Caki2 (cell line): ENCODE results near the gene SLC25A18. TPM values are rescaled to one million over a fixed set of nuclear protein-coding genes. Genes with fewer than 3 reads are reported as not detected.
A peak's percentile ranks its signal among the peaks of the same experiment; 100 is the strongest.
"Not testable (repeated sequence)": the region's sequence is repeated elsewhere in the genome, so short reads cannot be mapped to it uniquely, and the experiment has no call there.

ENCODE experiments used
- DNase-seq: peaks from one replicate; pipeline ENCODE4 v3.0.0-alpha.2; 2015; ENCODE audit warnings: low read depth
- in situ Hi-C: cut with HindIII; loops from 2 replicates; pipeline ENCODE4 v1.10.0; 2016; ENCODE audit warnings: low sequenced_read_pairs, low pct_unique_long_range_greater_than_20kb, mixed read lengths
- total RNA-seq: library from RNA; depleted of rRNA; stranded (reverse); fragments of >200 nt; shearing (Covaris generic); gene quantifications from 2 replicates; pipeline ENCODE4 v1.2.3, GENCODE V29; 2014; ENCODE audit warnings: low replicate concordance

Gene SLC25A18
- total RNA-seq, 1 experiment from 2014 or later = not detected

DNA sequence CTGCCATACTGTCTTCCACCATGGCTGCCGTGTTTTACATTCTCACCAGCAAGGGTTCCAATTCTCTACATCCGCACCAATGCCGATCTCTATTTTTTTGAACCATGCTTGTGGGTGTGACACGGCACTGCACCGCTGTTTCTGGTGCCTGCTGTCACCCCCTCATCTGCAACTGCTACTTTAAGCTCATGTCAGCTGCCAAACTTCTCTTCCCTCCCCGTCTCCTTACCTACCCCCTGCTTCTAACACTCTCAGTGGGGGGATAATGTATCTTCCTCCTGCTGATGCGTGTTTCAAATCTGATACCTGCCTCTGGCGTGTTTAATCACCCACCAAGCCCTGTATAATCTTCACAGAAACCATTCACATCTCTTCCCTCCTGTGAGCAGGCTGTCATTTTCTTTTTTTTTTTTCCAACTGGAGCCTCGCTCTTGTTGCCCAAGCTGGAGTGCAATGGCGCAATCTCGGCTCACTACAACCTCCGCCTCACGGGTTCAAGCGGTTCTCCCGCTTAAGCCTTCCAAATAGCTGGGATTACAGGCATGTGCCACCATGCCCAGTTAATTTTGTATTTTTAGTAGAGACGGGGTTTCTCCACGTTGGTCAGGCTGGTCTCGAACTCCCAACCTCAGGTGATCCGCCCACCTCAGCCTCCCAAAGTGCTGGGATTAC is 2.9 kb downstream of the SLC25A18 start:
- in situ Hi-C loops, DNase-seq: not testable (repeated sequence)

DNA sequence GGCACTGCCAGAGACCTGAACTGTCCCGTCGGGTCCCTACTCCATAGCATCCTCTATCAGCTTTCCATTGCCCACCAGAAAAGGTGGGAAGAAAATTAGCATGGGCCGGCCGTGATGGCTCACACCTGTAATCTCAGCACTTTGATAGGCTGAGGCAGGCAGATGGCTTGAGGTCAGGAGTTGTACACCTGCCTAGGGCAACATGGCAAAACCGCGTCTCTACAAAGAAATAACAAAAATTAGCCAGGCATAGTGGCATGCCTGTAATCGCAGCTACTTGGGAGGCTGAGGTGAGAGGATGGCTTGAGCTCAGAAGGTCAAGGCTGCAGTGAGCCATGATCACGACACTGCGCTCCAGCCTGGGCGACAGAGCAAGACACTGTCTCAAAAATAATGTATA is 3.5 kb downstream of the SLC25A18 start:
- DNase-seq = peak; percentile 88
- in situ Hi-C loops = no loop called here

DNA sequence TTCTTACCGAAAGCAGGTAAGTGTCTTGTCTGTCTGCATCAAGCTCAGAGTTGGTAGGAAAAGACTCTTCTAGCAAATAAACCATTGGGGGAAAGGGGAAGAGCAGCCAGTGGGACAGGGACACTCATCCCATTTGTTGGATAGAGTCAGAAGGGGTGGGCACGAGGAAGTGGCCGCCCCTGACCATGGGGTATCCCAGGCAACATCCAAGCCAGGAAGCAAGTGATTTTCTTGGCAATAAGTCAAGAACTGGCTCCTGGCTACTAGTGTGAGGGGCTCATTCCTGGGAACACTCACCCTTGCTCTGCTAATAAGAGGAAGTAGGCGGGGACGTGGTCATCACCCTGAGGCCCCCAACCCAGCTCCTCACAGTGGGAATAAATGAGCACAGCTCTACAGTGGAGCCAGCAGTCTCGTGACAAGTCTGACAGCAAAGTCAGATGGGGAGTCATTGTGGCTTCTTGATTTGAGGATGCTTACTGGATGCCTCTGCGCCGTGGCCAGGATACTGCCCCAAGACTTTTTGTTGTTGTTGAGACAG is 6.7 kb downstream of the SLC25A18 start:
- peak; percentile 41 for DNase-seq
- in situ Hi-C loops = no loop called here

DNA sequence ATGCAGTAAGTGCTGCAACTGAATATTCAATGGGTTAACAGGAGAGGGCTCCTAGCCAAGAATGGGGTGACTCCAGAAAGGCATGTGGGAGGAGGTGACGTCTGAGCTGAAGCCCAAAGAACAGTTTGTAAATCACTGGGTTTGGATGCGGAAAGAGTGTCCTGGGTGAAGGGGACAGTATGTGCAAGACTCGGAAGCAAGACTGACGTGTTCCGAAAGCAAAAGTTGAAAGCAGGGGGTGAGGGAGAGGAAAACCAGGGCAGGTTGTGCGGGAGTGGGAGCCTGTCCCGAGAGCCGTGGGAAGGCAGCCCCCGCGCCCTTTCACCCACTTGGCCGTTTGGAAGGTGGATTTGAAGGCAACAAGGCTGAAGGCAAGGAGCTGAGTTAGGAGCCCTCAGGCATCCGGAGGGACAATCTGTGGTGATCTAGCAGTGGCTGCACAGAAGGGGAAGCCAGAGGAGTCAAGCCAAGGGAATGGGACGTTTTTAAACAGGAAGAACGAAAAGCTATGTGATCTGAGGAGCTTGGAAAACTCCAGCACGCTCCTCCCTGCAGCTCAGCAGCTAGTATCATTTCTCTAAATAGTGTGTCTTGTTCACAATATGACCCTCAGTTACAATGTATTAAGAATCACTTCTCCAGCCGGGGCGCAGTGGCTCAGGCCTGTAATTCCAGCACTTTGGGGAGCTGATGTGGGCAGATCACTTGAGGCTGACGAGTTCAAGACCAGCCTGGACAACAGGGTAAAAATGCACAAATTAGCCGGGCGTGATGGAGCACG is 7.7 kb downstream of the SLC25A18 start:
- no peak for DNase-seq
- in situ Hi-C loops = no loop called here

DNA sequence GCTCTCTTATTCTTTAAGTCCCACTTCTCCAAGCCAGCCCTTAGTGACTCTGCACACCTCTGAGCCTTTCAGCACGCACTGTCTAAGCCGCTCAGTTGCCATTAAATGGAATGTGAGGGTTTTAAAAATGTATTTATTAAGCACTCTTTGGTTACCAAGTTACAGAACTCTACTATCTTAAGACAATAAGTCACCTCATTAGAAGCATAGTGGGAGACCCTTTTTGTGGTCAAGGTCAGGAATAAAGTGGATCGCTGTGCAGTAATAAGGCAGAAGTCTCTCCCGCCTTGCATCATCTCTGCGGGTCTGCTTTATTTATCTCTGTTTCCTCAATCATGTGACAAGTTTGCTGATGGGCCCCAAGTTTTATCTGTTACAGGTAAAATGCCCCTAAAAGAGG is 11.9 kb downstream of the SLC25A18 start:
- in situ Hi-C loops = no loop called here
- DNase-seq = no peak

DNA sequence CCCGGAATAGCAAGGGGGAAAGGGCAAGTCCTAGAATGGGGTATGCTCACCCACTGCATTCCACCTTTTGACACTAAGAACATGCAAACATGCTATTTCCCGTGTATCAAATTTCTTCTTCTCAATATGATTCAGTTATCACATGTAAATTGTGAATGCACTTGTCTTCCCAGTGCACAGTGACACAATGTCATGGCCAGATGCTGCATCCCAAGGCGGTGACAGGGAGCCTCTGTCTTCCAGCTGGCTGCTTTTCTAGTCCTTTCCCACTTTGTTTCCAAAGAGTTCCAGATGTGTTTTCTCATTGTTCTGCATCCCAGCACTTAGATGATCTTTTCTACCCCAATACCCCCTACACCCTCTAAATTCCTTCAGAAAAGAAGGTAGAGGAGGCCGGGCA is 12.4 kb downstream of the SLC25A18 start:
- DNase-seq = no peak
- in situ Hi-C loops = no loop called here

DNA sequence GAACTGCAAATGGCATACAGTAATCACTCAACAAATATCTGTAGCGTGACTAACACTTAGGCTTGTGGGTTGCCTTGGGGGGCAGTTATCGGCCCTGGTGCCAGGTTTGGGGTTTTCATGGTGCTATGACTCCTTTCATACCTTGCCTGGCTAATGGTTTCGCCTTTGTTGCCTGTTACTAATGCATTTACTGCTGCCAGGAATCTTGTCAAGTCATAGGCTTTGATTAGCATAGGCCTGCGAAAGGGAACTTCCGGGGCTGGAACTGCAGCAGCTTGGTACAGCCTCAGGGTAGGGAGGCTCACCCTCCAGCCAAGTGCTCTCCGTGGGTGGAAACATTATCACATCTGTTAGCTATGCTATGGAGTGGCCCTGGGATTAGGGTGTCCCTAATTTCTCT is 13.2 kb downstream of the SLC25A18 start:
- DNase-seq = peak; percentile 88
- in situ Hi-C loops = no loop called here

DNA sequence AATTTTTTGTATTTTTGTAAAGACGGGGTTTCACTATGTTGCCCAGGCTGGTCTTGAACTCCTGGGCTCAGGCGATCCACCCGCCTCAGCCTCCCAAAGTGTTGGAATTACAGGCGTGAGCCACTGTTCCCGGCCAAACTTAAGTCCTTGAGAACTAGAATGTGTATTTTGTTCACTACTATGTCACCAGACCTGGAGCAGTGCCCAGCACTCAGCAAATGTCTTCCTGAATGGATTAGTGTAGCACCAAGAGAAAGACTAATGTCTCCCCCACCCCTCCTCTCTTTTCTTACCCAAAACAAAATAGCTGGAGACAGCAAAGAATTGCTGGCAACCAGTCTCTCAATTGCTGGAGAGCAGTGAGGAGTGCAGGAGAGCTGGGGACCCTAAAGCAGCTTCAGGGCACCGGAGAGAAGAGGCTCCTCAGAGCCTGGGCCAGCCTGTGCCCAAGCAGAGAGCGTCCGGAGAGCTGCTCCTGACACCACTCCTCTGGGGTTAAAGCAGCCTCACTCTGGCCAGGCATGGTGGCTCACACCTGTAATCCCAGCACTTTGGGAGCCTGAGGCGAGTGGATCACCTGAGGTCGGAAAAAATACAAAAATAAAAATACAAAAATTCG is 14.9 kb downstream of the SLC25A18 start:
- DNase-seq = no peak
- in situ Hi-C loops = no loop called here

DNA sequence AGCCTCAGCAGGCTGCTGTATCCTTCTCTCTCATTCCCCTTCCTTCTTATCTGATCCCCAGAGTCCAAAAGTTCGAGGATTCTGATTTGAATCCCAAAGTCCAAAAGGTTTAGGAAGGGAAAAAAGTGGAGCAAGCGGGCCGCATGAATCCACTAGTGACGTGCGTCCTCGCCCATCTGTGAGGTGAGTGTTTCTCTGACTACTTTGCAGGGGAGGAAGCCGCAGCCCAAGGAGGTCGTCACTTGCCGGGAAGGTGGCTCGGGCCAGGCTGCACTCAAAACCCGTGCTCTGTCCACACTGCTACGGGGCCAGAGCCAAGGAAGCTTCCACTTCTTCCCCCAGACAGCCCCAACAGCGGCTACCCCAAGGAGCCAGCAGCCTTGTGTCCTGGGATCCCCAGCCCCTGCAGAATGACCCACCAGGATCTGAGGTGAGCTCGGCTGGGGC is 16.3 kb downstream of the SLC25A18 start:
- in situ Hi-C loops = no loop called here
- DNase-seq = no peak

DNA sequence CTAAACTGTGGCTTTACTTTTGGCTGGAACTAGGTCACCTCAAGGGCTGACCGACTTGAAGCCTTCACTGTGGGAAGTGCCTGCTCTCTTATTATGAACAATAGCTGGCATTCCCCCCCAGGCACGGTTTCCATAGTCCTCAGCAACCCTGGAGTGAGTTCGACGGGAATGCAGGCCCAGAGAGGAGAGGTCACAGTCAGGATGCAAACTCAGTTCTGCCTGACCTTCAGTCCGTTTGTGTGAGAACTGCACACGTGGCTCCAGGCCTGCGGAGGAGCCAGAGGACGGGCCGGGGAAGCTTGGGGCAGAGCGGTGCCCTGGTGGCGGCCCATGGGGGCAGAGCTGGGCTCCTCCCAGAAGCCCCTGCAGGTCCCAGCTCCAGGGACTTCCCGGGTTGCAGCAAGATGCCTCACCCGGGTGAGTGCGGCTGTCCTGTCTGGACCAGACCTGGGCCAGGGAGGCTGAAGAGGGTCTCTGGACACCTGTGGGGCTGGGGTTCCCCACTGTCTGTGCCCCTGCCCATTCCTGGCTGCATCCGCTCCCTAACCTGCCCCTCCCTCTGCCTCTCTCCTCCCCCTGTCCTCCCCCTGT is 17.2 kb downstream of the SLC25A18 start:
- in situ Hi-C loops = no loop called here
- DNase-seq = no peak

DNA sequence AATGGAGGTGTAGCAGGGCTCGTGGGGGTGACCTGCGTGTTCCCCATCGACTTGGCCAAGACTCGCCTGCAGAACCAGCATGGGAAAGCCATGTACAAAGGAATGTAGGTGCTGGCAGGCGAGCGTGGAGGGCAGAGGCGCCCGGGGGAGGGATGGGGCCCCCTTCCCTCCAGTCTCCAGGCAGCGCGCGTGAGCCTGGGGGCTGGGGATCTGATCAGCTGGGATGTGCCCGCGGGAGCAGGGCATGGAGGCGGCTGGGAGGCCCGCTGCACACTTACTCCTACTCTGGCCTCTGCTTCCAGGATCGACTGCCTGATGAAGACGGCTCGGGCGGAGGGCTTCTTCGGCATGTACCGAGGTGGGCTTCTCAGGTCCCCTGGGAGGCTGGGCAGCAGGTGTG is 17.8 kb downstream of the SLC25A18 start:
- in situ Hi-C loops = no loop called here
- no peak for DNase-seq

DNA sequence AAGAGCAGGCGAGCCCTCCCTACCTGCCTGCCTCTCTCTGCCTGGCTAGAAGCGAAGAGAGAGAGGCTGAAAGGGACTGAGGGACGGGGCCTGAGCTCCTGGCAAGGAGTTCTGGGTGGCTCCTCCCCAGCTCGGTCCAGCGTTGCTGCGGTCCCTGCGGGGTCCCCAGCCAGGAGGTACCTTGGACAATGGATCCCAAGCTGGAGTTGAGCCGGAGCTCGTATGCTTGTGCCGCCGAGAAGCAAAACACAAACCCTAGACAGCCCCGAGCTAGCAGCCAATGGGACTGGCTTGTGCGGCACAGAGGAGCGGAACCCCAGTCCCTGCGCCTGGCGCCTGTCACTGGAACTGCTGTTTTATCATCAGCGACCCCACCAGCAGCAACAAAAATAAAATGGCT is 18.3 kb downstream of the SLC25A18 start:
- in situ Hi-C loops = no loop called here

DNA sequence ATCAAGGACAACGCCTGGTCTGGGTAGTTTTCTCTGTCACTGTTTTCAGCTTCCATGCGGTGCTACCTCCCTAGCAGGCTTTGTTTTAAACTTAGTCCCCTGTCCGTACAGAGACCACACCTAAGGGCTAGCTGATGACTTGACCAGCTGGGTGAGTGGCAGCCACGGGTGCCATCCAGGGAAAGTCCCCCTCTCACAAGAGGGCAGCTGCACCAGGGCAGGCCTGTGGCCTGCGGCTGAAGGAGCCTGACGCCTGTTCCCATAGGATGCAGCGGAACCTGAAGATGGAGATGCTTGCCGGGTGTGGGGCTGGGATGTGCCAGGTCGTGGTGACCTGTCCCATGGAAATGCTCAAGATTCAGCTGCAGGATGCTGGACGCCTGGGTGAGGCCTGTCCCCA is 19.9 kb downstream of the SLC25A18 start:
- in situ Hi-C loops = no loop called here
- DNase-seq = no peak

More for the DNA sequence above, 18.3 kb downstream of the SLC25A18 start:
- no peak for DNase-seq

DNA sequence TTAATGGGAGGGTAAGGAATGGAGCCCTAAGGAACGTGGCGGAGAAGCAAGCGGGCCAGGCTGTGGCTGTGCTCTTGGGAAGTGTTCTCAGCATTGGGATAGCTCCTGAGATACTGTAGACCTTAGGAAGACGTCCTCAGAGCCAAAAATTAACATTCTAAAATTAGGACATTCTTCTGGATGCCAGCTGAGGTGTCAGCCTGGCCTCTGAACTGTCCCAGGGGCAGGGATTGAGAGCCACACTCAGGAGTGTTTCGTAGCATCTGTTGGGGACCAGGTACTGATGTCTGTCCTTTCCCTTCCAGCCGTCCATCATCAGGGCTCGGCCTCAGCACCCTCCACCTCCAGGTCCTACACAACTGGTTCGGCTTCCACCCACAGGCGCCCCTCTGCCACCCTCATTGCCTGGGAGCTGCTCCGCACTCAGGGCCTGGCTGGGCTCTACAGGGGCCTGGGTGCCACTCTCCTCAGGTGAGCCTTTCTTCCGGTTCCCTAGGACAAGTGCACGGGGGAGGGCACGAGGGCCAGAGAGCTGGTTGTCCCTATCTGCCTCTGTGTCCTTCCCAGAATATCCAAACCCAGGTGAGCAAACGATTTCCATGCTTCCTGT is 23.6 kb downstream of the SLC25A18 start:
- in situ Hi-C loops = no loop called here
- DNase-seq = no peak

DNA sequence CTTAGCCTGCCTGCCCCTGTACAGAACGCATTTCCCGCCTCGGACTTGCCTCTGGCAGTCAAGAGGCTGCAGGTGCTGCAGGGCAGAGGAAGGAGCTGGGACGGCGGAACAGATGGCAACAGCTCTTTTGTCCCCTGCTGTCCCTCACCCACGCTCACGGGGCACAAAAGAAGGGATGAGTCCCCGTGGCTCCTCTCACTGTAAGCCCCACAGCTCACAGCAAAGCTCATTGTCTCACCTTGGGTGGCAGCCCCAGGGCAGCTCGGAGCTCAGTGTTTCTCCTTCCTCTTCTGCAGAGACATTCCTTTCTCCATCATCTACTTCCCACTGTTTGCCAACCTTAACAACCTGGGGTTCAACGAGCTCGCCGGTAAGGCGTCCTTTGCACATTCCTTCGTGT is 24.3 kb downstream of the SLC25A18 start:
- no peak for DNase-seq
- in situ Hi-C loops = no loop called here

DNA sequence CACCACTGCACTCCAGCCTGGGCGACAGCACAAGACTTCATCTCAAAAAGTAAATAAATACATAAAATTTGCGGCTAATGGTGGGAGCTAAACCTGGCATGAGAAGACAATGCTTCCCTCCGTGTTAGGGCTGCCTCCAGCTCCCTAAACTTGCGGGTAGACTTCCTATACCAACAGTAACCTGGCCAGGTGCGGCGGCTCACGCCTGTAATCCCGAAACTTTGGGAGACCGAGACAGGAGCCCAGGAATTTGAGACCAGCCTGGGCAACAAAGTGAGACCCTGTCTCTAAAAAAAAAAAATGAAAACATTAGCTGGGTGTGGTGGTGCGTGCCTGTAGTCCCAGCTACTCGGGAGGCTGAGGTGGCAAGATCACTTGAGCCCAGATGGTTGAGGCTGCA is 25.3 kb downstream of the SLC25A18 start:
- no peak for DNase-seq
- in situ Hi-C loops = no loop called here

DNA sequence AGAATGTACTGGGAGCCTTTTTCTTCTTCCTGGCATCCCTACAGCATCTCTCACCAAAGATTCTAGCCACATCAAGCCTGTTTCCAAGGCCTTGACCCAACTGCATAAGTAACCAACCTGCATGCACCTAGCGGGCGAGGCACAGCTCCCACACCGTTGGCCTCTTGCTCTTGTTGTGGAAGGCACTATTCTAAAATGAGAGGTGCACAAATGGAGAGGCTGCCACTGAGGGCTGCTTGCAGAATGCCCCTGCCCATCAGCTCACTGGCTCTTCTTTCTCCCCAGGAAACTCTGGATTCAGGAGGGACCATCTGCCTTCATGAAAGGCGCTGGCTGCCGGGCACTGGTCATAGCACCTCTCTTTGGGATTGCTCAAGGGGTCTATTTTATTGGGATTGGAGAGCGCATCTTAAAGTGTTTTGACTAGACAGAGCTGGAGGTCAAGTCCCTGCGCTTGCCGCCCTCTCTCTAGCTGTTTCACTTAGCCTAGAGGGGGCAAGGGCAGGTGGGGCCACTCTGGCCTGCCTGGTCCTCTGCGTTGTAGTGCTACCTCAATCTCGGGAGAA is 26.6 kb downstream of the SLC25A18 start:
- no peak for DNase-seq
- in situ Hi-C loops = no loop called here

DNA sequence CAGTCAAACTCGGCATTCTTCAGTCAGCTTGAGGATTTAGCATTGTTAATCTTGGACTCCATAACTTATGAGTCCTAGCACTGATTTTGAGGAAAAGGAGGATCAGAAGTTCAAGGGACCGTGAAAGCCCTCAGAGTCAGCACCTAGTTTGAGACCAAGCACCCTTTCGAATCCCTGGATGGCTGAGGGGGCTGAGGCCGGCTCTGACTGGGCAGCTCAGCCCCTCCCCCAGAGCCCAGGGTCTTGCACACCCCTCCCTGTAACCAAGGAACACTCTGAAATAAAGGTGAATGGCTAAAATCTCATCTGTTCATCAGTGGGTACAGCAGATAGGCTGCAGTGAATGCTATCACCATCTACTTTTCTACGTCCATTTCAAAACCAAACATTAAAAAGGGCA is 27.3 kb downstream of the SLC25A18 start:
- no peak for DNase-seq
- in situ Hi-C loops = no loop called here
